ENCODE results near the gene RBFA.

RBFA gene

DNA sequence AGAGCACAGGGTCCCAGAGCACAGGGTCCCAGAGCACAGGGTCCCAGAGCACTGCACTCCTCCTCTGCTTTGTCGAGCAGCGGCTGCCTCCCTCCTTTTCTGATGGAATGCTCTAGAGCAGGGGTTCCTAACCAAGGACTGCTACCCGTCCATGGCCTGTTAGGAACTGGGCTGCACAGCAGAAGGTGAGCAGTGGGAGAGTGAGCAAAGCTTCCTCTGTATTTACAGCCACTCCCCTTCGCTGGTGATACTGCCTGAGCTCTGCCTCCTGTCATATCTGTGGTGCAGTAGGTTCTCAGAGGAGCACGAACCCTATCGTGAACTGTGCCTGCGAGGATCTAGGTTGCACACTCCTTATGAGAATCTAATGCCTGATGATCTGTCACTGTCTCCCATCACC is 41.7 kb downstream of the RBFA start:
- no peak for DNase-seq

DNA sequence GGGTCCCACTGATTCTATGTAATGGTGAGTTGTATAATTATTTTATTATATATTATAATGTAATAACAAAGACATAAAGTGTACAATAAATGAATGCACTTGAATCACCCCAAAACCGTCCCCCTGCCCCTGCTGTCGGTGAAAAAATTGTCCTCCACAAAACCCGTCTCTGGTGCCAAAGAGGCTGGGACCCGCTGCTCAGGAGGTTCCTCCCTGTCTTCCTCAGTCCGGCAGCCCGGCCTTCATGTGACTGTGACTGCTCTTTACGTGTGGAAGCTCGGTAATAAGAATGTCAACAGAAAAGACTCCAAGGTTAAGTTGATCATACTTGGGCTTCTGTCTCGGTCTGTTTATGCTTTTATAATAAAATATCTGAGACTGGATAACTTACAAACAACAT is 42.1 kb downstream of the RBFA start:
- DNase-seq: no peak

DNA sequence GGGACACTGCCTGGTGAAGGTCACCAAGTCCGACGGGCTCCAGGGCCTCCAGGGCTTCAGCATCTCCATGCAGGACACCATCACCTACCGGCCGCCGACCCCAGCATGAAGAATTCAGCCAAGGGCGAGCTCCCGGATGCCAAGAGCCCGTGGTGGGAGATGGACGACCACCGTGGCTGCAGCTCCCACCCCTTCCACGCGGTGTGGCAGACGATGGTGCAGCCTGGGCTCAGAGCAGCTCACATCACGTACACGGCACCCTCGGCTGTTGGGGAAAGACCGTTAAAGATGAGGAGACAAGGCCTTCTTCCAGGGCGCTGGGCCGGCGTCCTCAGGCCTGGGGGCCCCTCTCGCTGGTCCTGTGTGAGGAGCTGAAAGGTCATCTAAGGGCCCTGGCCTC is 43.6 kb downstream of the RBFA start:
- no peak for DNase-seq
